ENCODE results near the gene TMEM141.
"Not testable (repeated sequence)": the region's sequence is repeated elsewhere in the genome, so short reads cannot be mapped to it uniquely, and the experiment has no call there.

The TMEM141 gene

DNA sequence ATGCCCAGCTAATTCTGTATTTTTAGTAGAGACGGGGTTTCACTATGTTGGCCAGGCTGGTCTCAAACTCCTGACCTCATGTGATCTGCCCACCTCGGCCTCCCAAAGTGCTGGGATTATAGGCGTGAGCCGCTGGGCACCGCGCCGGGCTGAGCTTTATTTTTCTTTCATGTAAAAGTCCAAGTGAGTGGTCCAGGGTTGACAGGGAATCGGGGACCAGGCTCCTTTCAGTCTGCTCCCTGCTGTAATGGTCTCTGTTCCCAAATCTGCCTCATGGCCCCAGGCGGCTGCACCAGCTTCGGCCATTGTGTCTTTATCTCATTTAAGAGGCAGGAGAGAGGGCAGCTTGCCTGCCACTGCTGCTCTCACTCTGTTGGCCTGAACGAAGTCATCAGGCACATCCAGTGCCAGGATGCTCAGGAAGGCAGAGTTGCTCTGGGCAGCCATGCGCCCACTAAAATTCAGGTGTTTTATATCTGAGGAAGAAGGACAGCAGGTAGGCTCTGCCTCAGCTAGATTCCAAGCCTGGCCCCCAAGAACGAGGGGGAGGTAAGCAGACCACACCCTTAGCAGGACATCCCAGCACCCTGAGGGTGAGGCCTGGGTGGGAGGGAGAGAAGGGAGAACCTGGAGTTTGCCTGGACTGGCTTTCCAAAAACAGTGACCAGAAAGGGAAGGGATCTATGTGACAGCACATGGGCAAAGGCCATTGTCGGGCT, 3.3 kb downstream of the TMEM141 start:
- DNase-seq (ENCODE audit: low spot score), result no peak

DNA sequence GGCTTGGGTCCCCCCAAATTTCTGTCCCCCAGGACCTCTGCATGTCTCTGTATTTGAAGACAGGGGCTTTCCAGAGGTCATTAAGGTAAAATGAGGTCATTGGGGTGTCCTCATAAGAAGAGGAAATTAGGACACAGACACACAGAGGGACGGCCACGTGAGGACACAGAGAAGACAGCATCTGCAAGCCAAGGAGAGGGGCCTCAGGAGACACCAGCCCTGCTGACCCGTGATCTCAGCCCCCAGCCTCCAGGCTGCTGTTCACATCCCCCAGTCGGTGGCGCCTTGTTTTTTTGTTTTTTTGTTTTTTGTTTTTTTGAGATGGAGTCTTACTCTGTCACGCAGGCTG, 3.8 kb downstream of the TMEM141 start:
- DNase-seq (ENCODE audit: low spot score), result no peak

DNA sequence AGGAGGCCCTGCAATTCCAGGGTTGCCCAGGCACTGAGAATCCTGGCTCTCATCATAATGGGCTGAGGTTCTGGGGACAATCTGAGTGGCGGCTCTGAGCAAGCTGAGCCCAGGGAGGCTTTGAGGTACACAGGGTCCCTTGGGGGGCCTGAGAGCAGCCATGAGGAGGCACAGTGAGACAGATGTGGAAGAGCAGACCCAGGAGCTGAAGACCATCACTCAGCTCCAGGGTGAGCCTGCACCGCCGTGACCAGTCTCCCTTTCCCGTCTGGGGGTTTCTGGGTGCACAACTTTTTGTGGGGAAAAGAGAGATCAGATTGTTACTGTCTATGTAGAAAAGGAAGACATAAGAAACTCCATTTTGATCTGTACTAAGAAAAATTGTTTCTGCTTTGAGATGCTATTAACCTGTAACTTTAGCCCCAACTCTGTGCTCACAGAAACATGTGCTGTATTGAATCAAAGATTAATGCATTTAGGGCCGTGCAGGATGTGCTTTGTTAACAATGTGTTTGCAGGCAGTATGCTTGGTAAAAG, 5.2 kb downstream of the TMEM141 start, which contains the start of gene CCDC183:
TSS of gene CCDC183 (plus strand) at position 101 of the 537 bp plus-strand sequence. CDS start at position 161, 60 bp downstream.
- DNase-seq (ENCODE audit: low spot score), result no peak

DNA sequence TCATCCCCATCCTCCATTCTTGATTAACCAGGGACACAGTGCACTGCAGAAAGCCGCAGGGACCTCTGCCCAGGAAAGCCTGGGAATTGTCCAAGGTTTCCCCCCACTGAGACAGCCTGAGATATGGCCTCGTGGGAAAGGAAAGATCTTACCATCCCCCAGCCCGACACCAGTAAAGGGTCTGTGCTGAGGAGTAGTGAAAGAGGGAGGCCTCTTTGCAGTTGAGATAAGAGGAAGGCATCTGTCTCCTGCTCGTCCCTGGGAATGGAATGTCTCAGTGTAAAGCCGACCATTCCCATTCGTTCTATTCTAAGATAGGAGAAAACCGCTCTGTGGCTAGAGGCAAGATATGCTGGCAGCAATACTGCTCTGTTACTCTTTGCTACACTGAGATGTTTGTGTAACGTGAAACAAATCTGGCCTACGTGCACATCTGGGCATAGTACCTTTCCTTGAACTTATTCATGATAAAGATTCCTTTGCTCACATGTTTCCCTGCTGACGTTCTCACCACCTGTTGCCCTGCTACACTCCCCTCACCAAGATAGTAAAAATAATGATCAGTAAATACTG, 5.7 kb downstream of the TMEM141 start:
- DNase-seq (ENCODE audit: low spot score), result not testable (repeated sequence)

DNA sequence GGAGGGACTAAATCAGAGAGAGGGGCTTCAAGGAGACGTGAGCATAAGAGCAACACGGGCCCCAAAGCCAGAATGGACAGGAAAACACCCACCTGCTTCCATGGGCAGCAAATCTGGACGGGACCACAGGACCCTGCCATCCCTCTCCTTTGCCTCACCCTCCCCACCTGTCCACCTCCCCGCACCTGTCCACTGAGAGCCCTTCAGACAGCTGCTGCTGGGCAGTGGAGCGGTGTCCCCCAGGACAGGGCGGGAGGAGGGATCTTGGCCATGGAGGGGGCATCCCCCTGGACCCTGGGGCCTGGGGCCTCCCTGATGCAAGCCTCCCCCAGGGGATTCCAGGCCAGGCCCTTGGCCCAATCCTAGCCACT, 7.5 kb downstream of the TMEM141 start:
- DNase-seq (ENCODE audit: low spot score), result no peak

DNA sequence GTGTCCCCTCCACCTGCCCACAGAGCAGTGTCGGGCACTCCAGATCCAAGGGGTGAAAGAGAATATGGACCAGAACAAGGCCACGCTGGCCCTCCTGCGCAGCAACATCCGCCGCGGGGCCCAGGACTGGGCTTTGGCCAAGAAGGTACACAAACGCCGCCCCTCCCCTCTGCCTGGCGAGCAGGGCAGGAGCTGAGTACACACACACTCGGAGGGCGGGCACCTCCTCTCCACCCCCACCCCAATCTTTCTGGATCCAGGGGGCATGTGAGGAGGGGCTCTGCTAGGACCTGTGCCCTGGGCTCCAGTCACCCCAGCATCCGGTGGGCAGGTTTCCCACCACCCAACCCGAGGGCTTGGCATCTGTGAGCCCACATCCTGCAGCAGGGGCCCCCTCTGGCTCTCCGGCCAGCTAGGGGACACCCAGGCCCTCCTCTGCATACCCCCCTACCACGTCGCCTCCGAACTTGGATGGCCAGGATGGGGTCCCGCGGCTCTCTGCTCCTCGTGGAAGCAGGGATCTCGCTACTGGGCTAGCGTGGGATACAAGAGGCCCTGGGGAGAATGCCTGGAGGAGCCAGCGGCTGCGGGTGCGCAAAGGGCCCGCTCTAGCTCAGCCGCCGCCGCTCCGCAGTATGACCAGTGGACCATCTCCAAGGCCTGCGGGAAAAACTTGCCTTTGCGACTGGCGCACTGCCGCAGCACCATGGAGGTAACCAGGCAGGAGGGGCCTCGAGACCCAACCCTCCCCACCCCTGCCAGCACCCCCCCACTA, 8.1 kb downstream of the TMEM141 start:
- DNase-seq (ENCODE audit: low spot score), result no peak

DNA sequence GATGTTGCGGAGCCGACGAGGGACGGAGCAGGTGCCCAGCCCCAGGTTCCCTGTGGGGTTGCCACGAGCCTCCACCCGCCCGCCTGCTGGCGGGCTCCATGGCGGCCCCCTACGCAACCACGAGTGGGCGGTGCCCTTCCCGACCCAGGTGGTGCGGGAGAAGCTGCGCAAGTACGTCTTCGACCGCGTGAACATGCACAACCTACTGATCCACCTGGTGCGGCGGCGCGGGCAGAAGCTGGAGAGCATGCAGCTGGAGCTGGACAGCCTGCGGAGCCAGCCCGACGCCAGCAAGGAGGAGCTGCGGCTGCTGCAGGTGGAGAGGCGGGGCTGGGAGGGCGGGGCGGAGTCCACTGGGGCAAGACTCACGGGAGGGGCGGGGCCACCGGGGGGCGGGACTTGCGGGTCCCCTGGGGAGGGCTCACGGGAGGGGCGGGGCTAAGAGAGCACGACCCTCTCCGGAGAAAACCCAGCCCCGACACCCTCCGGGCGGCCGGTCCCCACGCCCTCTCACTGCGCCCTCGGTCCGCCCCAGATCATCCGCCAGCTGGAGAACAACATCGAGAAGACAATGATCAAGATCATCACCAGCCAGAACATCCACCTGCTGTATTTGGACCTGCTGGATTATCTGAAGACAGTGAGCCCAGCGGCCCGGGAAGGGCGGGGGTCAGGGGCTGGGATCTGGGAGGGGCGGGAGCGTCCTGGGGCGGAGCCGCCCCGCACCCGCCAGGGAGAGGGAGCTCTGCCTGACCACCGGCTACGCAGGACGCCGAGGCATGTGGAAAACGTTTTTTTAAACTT, 8.9 kb downstream of the TMEM141 start:
- DNase-seq (ENCODE audit: low spot score), result no peak

DNA sequence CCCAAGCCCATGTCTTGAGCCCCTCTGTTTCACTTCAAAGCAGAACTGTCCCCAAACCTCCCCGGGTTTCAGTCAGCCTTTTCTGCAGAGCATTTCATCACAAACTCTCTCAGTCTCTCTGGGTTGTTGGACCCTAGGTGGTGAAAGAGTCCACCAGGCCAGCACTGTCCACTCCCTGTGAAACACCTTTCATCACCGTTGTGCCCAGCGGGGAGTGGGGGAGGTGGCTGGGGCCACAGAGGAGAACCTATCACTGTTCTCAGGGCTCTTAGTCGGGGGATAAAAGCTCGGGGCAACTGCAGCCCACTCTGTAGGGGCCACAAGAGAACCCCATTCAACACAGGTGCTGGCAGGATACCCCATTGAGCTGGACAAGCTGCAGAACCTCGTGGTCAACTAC, 11.2 kb downstream of the TMEM141 start:
- no peak for DNase-seq (ENCODE audit: low spot score)

DNA sequence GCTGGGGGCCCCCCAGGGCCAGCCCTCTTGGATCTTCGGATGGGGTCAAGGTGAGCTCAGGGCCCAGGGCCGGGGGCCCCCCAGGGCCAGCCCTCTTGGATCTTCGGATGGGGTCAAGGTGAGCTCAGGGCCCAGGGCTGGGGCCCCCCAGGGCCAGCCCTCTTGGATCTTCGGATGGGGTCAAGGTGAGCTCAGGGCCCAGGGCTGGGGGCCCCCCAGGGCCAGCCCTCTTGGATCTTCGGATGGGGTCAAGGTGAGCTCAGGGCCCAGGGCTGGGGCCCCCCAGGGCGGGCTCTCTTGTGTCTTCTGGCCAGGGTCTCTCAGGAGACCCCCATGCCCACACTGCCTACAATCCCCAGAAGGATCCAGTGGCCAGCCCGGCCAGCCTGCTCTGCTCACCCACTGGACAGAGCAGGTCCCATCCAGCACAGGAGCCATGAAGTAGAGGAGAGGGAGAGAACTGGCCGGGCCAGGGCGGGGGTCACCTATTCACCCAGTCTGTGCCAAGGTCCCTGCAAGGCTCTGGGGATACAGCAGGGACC, 11.9 kb downstream of the TMEM141 start:
- not testable (repeated sequence) for DNase-seq (ENCODE audit: low spot score)

DNA sequence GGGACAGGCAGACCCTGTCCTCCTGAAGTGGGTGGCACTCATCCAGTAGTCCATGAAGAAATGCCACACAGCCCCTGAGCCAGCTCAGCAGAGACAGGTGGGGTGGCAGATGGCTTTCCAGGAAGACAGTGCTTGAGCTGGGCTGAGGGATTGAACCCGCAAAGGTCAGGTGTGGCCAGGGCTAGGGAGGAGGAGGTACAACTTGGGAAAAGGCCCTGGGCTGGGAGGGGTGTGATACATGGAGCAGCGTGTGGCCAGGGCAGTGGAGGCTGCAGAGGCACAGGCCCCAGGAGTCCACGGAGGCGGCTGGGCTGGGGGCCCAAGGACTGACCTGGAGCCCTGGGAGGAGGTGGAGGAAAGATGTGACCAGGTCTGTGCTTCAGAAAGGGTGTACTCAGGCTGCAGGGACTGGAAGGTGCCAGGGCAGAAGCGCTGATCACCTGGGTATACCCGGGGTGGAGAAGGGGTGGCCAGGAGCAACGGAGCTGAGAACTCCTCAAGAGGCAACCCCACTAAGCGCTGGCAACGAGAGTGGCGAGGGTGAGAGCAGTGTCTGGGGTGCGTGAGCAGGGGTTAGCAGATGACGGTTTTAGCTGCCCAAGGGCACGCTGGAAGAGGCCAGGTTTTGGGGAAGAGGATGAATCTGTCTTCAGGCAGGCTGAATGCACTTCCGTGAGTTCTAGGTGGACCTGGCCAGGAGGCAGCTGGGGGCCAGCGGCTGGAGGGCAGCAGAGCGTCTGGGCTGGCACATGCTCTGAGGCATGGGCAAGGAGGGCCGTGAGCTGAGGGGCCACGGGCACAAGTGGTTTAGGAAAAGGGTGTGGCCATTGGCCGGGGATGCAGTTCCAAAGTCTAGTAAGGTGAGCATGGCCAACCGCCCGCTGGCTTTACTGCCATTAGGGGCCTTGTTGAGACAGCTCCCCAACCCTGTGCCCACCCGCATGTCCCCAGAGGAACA, 12.7 kb downstream of the TMEM141 start:
- no peak for DNase-seq (ENCODE audit: low spot score)

DNA sequence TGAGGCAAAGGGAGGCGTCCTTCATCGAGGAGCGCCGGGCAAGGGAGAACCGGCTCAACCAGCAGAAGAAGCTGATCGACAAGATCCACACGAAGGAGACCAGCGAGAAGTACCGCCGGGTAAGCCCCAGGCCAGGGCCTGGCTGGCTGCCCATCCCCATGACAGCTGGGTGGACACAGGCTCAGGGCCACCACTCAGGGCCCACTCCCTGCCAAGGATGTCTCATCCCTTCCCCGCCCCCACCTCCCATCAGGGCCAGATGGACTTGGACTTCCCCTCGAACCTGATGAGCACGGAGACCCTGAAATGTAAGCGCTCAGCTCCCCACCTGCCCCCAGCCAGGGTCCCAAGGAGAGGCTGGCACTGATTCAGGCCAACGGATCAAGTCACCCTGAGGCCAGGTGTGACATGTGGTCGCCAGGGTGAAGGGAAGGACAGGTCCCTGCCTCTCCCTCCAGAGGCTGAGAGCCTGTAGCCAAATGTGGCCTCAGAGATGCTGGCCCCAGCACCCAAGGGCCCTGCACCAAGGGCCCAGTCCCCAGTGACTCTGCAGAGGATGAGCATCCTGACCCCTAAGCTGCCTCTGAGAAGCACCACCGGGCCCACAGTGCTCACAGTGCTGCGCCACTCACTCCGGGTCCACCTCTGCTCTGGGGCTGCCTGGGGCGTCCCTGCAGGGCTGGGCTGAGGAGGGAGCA, 13.5 kb downstream of the TMEM141 start:
- no peak for DNase-seq (ENCODE audit: low spot score)

DNA sequence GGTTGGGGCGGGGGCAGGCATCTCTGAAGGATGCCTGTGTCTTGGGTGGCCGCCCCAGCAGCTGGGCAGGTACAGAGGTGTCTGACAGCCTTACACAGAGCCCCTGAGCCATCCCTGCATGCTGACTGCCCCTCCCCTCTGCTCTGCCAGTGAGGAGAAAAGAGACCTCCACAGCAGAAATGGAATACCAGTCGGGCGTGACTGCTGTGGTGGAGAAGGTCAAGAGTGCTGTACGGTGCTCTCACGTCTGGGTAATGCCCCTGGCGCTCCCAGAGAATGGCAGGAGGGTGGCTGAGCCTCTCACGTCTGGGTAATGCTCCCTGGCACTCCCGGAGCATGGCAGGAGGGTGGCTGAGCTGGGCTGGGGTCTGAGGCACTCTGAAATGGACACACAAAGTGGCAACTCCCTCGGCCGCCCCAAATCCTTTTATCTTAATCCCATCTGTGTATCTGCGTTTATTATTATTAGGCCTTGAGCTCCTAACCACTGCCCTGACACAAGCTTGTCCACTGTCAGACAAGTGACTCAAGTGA, 14.1 kb downstream of the TMEM141 start:
- DNase-seq (ENCODE audit: low spot score), result no peak

DNA sequence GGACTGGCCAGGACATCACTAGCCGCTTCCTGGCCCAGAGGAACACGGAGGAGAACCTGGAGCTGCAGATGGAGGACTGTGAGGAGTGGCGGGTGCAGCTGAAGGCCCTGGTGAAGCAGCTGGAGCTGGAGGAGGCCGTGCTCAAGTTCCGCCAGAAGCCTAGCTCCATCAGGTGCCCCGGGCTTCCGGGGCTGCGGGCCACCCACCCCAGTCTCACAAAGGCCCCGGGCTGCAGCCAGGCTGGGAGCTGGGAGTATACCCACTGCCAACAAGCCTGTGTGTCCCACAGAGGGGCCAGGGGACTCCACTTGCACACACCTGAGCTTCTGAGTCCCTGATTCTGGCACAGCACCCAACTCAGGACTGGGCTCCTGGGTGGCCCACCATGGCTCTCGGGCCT, 14.9 kb downstream of the TMEM141 start:
- DNase-seq (ENCODE audit: low spot score), result no peak

DNA sequence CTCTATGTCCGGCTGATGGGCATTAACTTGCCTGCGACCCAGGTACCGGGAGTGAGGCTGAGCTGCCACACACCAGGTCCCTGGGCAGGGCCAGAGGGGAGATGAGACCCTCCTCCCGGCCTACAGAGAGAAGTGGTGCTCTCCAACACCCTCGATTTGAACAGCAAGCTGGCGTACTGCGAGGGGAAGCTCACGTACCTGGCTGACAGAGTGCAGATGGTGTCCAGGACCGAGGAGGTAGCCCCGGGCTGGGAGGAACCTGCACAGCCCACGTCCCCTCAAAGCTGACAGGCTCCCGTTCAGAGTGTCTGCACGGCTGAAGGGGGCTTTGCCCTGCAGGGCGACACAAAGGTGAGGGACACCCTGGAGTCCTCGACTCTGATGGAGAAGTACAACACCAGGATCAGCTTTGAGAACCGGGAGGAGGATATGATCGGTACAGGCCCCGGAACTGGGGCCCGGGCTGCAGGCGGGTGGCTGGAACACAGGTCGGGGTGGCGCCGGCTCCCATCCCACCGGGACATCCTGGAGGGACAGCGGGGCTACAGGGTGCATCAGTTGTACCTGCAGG, 15.6 kb downstream of the TMEM141 start:
- DNase-seq (ENCODE audit: low spot score), result no peak

DNA sequence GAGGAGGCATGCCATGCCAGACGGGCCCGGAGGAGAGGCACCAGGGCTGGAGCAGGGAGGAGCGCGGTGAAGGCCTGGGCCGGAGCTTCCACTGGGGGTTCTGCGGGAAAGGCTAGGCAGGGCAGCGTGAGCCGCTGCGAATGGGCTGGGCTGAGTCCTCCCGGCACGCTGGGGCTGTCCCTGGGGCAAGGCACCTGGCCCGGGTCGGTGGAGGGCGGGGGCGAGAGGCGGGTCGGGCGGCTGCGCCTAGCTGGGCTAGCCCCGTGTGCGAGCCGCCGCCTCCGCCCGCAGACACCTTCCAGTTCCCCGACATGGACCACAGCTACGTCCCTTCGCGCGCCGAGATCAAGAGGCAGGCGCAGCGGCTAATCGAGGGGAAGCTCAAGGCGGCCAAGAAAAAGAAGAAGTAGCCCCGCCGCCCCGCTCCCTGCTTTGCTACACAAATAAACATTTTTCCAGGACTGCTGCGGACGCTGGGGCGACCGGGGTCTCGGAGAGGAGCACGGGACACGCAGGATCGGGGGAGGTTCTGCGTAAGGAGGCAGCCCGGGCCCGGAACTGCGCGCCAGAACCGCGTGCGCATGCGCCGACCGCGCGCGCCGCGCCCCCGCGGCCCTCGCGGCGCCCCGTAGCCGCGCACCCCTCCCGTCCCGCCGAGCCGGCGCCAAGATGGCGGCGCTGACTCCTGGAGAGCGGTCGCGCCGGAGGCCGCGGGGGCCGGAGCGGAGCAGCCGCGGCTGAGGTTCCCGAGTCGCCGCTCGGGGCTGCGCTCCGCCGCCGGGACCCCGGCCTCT, 16.3 kb downstream of the TMEM141 start, which contains the start of gene RABL6:
TSS of gene RABL6 (plus strand) at position 668 of the 794 bp plus-strand sequence. CDS start 249 bp downstream, outside the sequence.
- DNase-seq (ENCODE audit: low spot score), result no peak

DNA sequence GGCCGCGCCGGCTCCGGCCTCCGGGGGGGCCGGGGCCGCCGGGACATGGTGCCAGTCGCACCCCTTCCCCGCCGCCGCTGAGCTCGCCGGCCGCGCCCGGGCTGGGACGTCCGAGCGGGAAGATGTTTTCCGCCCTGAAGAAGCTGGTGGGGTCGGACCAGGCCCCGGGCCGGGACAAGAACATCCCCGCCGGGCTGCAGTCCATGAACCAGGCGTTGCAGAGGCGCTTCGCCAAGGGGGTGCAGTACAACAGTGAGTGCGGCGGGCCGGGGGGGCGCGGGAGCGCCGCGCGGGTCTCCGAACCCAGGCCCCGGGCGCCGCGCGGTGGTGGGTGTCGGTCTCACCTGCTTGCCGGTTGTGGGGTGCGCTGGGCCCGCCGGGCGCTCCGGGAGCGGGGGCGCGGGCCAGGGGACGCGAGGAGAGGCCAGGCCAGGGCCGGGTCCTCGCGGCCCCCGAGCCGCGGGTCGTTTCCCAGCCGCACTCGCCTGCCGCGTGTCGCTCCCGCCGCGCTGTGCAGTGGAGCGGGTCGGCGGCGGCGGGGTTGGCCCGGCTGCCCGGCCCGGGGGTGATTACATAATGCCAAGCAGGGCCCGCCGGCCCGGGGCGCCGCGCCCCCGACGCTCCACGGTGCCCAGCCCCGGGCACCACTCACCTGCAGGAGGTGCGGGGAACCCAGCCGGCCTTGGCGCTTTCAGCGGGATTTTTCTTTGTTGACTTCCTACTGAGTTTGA, 17.1 kb downstream of the TMEM141 start:
- no peak for DNase-seq (ENCODE audit: low spot score)

DNA sequence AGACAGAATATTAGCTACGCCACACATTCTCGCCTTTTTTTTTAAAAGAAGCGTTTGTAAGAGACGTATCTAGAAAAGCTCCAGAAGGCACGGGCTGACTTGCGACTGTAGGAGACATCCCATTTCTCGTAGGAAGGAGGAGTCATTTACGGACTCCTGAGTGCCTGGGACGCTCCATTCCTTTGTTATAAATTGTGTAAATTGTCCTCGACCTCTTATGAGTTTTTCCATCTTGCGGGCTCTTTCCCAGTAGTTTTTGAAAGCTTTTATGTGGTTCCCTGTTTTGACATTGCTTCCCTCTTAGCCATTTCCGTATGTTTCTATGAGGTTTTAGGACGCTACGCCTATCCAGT, 17.6 kb downstream of the TMEM141 start:
- no peak for DNase-seq (ENCODE audit: low spot score)

All from pons (tissue), 1 donor.